ENCODE data around the gene ACAP3.

The ACAP3 gene

DNA sequence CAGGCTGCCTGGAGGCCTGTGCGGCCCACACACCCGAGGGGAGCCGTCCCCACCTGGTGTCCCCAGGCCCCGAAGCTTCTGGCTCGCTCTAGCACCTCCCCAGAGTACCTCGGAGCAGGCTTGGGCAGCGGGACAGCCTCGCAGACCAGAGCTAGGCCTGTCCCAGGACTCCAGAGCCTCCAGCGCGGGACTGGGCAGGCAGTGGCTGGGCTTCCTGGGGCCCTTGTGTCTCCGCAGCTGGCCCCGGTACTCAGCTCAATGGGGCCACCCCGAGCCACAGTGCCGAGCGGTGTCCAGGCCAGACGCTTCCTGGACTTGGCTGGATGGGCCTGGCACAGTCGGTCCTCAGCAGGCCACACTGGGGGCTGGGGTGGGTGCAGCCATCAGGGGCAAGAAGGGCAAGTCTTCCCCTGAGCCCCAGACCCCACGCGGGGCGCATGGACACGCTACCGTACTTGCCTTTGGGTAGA is 22.6 kb downstream of the ACAP3 start:
- DNase-seq (ENCODE audit: low spot score), result no peak

DNA sequence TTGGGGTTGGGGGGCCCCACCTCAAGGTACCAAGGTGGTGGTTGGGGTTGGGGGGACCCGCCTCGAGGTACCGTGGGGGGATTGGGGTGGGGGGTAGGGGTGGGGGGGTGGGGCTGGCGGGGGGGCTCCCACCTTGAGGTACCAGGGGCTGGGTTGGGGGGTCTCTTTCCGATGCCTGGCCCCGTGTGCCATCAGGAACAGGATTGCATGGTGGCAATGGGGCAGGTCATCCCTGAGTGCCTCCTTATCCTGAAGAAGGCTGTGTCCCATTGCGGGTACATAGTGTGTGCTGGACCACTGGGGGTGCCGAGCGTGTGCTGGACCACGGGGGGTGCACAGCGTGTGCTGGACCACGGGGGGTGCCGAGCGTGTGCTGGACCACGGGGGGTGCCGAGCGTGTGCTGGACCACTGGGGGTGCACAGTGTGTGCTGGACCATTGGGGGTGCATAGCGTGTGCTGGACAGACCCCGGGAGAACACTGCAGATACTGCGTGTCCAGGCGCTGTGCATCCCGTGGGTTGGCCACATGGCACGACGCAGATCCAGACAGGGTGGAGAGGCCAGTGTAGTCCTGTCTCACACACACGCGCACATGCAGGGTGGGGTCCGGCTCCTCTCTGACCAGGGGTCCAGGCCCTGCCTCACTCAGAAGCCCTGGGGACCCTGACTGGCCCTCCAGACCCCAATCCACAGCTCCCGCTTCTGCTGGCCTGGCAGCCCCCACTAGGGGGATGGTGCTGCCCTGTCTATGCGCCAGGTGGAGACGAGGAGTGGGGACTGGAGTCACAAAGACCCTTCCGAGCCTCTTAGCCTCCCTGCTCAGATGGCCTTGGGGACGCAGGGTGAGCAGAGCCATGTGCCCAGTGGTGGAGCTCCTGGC is 23.3 kb downstream of the ACAP3 start:
- no peak for DNase-seq (ENCODE audit: low spot score)

DNA sequence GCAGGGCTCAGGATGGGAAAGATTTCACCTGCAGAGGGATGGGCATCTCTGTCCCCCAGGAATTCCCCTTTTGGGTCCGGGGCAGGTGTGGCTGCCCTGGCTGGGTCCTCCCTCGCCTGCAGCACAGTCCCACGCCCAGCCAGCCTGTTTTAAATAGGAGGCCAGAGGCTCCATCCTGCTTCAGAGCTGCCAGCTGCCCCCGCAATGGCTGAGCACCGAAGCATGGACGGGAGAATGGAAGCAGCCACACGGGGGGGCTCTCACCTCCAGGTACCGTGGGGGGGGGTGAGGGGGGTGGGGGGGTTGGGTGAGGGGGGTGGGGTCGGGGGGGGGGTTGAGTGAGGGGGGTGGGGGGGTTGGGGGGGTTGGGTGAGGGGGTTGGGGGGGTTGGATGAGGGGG is 23.9 kb downstream of the ACAP3 start:
- peak; percentile 41 for DNase-seq (ENCODE audit: low spot score)

DNA sequence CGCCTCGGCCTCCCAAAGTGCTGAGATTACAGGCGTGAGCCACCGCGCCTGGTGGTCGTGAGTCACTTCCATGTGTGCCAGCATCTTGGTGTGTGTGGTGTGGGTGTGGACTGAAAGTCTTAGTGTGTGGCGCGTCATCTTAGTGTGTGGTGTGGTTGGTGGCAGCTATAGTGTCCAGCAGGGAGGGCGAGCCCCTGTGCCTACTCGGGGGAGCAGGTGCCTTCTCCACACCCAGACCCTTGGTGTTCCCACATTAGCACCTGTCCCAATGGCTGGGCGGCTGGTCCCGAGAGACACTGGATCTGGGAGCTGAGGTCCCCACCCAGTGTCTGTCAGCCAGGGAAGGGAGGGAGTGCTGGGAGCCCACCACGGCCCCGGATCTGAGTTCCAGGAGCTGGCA is 24.7 kb downstream of the ACAP3 start:
- DNase-seq (ENCODE audit: low spot score), result no peak

DNA sequence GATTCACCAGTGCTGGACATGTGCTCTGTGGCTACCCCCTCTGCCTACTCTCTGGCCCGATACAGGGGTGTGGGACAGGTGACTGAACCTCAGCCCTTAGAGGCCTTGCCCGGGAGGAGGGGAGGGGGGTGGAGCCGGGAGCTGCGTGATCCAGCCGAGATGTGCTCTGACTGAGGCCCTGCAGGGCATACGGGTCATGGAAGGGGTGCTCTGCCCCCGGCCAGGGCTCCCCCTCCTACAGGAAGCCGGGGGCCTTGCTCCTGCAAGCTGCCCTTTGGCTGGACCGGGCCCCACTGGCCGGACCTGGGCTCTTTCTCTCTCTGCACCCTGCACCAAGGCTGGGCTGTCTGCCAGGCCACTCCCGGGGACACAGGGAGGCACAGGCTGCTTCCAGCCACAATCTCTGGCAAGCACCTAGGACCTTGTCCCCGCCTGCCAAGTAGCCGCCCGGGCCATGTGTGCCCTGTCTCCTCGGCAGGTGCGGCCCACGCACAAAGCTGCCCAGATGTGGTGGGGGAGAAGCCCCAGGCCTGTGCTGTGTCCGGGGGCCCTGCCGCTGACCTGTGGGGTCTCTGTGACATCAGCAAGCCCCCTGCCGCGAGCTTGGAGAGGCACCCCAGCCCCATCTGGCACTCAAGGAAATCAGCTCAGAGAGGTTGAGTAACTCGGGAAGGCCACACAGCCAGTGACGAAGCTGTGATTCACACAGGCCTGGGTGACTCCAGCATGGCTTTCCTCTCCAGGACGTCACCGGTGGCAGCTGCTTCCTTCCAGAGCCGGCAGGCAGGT is 26.0 kb downstream of the ACAP3 start:
- no peak for DNase-seq (ENCODE audit: low spot score)

DNA sequence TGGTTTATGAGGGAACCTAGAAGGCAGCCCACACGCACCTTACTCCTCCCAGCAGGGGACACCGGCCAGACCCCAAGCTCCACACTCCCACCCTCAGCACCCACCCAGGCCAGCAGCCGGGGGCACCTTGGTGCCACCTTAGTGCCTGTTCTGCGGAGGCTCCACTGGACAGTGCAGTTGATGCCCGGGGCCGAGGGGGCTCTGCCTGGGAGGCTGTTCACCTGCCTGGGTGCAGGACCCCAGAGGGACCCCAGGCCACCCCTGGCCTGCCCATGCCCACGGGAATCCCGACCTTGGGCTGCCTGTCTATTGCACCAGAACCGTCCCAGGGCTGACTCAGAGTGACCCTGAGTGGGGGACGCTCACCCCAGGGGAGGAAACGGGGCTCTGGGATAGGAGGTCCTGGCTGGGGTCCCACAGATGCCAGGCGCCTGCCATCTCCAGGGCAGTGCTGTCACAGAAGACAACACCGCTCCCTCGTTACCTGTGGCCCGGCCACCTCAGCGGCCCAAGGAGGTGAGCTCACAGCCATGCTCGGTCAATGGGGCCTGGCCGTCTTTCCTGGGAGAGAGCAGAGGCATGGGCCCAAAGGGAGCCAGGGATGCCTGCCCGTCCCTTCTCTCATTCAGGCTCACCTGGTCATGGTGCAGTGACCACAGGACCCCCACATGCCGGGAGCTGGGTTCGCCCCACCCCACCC is 26.8 kb downstream of the ACAP3 start:
- no peak for DNase-seq (ENCODE audit: low spot score)

DNA sequence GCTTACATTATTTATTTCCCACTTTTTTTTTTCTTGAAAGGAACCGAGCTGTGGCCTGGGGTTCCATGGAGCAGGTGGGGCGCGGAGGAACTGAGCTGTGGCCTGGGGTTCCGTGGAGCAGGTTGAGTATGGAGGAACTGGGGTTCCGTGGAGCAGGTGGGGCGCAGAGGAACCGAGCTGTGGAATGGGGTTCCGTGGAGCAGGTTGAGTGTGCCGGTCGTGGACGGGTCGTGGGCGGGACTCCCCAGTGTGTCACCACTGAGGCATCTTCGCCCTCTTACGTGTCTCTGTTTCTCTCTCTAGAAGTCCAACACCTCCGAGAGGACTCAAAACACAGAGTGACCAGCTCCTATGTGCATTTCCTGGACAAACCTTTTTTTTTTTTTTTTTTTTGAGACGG is 28.7 kb downstream of the ACAP3 start:
- no peak for DNase-seq (ENCODE audit: low spot score)

DNA sequence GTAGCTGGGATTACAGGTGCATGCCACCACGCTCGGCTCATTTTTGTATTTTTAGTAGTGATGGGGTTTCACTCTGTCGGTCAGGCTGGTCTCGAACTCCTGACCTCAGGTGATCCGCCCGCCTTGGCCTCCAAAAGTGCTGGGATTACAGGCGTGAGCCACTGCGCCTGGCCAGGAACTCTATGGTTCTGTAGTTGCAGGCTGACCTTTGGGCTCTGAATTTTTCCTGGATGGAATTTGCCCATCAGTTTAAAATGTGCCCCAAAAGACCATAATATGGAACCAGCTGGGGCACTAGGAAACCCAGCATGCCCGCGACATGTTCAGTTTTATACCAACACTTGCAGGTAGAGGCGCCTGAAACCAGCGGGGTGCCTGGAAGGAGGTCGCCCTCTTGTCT is 29.1 kb downstream of the ACAP3 start:
- no peak for DNase-seq (ENCODE audit: low spot score)

DNA sequence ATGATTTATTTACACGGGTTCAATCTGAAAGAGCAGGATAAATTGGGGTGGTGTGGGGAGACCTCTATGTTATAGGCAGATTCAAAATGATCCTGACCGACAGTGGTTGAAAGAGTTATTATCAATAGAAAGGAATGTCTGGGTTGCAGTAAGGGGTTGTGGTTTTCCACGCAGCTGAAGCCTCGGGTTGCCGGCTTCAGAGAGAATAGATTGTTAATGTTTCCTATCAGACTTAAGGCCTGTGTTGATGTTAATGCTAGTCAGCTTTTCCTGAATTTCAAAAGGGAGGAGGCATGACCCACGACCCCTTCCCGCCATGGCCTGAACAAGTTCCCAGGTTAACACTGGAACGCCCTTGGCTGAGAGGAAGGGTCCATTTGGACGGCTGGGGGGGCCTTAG is 31.9 kb downstream of the ACAP3 start:
- DNase-seq (ENCODE audit: low spot score), result no peak

DNA sequence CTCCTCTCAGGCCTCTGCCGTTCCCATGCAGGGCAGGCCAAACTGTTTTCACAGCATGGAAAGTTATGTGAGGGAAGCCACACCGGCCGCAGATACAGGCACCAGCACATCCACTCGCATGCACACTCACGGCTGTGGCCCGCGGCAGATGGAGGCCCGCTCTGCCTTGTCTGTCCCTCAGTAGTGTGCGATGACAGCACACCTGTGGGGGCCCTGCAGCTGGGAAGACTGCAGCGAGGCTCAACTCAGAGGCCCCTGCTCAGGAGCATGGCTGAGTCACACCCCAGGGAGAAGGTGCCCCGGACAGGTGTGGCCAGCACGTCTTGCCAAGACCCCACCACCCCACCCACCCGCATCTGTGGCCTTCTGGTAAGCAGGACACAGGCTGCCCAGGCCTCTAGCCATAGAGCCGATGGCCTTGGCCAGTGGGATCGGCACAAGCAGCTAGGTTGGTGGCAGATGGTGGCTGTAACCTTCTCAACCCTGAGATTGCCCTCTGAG is 32.7 kb downstream of the ACAP3 start:
- no peak for DNase-seq (ENCODE audit: low spot score)

DNA sequence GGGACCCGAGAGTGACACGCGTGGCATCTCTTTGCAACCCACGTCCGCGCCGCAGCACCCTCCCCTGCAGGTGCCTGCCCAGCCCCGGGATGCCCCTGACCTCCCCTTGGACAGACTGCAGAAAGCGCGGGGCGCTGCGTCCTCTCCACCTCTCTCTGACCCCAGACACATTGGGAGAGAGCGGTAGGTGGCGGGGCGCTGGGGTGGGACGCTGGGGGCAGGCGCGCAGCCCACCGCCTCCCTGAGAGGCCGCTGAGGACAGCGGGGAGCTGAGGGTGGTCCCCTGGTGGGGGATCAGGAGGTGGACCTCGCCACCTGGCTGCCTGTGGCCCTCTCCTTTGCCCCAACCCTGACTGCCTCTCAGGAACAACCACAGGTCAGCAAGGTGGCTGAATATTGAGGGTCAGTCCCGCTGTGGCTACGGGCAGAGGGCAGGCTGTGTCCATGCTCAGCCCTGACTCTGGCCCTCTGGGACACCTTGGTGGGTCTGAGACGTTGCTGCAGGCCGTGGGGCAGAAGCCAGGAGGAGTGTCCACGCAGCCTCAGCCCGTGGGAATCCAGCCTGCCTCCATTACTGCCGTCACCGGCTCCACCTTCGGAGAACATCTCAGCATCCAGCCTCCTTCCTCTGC is 33.3 kb downstream of the ACAP3 start:
- DNase-seq (ENCODE audit: low spot score), result no peak

DNA sequence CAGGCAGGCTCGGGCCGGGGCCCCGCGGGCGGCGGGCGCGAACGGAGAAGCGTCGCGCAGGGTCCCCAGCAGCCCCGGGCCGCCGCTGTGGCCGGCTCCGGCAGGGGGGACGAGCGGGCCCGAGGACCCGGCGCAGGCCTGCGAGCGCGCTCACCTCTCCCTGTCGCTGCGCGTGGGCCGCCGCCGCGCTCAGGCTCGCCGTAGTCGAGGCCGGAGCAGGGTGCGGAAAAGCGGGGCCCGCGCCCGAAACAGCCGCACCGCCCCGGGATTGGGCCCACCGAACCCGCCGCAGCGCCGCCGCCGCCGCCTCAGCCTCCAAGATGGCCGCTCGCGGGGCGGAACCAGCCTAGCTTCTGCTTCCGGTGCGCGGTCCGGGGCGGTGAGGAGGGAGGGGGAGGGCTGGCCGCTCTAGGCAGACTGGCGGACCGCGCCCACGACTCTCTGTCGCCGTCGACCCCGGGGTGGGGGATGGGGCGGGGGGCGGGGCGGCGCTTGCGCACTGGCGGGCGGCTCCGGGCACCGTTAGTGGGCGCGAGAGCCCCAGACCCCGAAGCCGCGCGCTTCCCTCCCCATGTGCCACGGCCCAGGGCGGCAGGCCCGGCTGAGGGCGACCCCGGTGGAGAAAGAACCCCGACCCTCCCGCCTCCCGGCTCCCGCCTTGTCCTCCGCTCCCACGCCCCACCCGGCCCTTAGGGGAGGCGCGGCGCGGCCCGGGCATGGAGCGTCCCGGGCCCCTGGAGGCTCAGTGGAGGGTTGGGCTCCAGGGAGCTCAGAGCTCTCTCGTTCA is 34.0 kb downstream of the ACAP3 start, which contains the start of gene UBE2J2:
UBE2J2 (minus strand) TSS at position 343 of the 787 bp plus-strand sequence. CDS start 5,862 bp downstream, outside the sequence.
- peak; percentile 96 for DNase-seq (ENCODE audit: low spot score)

DNA sequence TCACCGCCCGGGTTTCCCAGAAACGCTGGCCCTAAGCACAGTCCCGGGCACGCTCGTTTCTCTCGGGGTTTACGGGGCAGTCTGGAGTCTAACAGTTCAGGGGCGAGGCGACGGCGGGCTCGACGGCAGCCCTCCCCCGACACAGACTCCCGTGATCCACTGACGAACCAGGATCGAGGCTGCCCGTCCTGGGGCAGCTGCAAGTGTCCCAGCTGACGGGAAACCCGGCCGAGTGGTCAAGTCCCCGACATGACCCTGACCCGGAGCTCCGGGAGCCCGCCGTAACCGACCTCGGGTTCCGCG is 34.6 kb downstream of the ACAP3 start:
- DNase-seq (ENCODE audit: low spot score), result no peak

DNA sequence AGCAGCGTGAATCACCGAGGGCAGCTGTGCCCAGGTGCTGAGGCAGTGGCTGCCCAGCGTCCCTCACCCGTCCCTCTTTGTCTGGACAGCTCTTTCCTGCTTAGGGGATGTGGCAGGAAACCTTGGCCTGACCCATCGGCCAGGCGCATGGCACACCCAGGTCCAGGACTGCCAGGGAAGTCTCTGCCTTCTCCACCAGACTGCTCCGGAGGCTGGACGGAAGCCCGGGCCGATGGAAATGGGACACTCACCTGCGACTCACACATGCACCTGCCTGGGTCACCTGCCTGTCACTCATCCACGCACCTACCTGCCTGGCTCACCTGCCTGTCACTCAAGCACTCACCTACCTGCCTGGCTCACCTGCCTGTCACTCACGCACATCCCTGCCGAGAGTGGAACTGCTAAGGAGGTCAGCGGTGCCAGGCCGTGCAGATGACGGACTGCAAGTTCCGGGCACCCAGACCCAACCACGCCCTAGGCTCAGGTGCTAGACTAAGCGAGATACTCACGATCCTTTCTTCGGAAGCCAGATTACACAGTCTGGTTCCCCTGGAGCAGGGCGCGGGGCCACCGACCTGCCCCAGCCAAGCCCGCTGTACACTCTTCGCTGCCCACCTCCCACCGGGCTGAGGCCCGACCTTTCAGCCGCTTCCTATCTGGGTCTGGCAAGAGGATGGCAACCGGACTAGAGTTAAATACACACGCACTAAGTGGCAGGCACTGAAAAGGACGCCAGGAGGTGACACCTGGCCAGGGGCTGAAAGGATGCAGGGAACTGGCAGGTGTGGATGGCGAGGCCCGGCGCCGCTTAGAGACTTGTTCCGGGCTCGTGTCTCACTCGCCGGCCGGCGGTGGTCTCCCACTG is 35.2 kb downstream of the ACAP3 start:
- no peak for DNase-seq (ENCODE audit: low spot score)

DNA sequence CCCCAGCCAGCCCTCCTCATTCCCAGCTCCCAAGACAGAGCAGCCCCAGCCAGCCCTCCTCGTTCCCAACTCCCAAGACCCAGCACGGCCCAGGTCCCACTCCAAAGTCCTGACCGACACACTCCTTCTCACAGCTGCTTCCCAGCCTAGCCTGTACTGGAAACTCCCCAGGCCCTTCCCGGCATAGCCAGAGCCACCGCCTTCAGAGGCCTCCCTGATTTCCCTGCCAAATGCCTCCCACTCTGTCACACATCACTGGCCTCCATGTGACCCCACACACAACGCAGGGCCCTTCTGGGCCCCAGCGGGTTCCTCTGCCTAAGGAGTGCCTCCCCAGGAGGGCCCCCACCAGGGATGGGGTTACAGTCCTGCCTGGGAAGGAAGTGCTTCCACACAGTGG is 36.9 kb downstream of the ACAP3 start:
- no peak for DNase-seq (ENCODE audit: low spot score)

DNA sequence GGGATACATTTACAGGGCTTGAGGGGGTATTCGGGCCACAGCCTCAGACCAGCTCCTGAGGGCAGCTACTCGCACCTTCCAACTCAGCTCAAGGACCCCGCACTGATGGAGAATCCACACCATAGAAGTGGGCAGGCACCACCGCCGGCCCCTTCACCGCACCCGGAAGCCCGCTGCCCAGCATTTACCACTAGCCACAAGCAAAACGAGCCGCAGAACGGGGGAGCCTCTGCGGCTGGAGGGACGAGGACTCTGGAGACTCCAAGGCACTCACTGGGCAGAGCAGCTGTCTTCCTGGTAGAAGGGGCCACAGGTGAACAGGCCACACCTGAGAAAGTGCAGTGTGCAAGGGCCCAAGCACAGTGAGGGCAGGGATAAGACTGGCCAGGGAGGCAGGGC is 39.4 kb downstream of the ACAP3 start:
- DNase-seq (ENCODE audit: low spot score), result no peak

DNA sequence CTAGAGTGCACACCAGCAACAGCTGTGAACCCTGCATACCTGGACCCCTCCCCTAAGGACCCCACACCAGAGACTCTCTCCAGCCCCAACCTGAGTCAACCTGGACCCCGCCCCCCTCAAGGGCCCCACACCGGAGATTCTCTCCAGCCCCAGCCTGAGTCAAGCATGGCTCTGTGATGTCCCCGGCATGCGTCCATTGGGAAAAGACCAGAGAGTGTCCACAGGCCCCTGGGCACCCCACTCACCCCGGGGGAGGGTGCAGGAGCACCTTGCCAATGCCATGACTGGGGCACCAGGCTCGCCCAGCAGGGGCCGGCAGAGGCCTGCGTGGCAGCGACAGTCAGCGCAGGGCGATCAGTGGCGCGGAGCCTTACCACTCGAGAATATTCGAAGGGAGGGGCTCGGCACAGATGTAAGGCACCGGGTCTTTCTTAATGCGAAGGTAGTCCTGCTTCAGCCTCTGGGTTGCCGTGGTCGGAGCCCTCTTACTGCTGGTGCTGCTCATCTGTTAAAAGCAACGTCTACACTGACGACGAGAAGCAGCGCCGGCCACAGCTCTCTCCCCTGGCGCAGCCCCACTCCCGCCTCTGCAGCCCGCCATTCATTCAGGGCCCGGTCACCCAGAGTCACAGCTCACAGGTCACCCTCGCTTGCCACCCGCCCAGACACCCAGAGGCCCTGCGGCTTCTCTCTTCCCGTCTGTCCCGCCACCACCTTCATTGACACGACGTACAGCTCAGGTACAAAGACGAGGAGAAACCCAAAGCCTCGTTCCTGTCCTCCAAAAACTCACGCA is 40.0 kb downstream of the ACAP3 start:
- DNase-seq (ENCODE audit: low spot score), result no peak

DNA sequence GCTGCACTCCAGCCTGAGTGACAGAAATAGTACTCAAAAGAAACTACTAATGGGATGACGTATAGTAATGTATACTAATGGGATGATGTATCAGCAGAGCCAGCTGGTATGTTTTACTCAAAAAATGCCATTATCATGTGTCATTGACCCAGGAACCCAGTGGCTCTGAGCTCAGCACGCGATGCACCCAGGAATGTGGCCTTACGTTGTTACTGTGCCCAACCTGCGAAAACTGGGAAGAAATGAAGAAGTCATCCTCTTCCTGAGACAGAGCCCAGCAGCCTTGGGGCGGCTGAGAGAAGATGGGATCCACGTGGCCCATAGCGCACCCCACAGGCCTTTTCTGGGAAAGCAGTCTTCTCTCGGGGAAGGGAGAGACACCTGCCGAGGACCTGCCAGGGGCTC is 42.9 kb downstream of the ACAP3 start:
- no peak for DNase-seq (ENCODE audit: low spot score)

DNA sequence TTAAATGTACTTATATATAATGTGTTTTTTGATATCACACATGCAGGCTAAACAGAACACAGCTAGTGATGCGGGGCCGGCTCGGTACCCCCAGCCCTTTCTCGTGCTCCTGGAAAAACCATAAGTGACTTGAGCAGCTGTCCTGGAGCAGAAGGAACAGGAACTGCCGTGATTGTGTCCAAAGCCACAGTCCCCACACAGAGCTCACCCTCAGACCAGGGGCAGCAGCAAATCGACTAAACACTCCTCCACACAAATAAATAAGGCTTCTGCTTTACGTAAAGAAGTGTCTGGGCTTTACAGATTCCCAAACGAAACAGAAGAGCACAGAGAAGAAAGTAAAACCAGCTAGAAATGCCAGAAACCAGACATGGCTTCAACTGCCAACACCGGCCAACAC is 43.7 kb downstream of the ACAP3 start:
- no peak for DNase-seq (ENCODE audit: low spot score)

Measured in germinal center (tissue), 1 donor.